ENCODE results near the gene NUMB.
A peak's percentile ranks its signal among the peaks of the same experiment; 100 is the strongest.

Gene NUMB

GRCh38 chr14:73249564-73250316 is 208.6 kb downstream of the NUMB start:
- Mint-ChIP-seq H3K4me3 (no peak overlapping the region), H3K27me3 (peaks cover 26% of the 10 kb centered on the region), H3K27ac (peak overlapping the region in 1 of 2 donors; percentile 35), H3K4me1 (peaks cover 28% of the 10 kb centered on the region), H3K9me3 (no peaks in the 10 kb centered on the region)
- ATAC-seq (no peak), DNase-seq (no peak)

GRCh38 chr14:73249108-73249507 is 209.2 kb downstream of the NUMB start:
- no peak overlapping the region for H3K4me3 Mint-ChIP-seq
- peaks cover 32% of the 10 kb centered on the region for H3K27me3 Mint-ChIP-seq
- ATAC-seq (no peak), DNase-seq (no peak)
- no peaks in the 10 kb centered on the region for H3K9me3 Mint-ChIP-seq
- H3K27ac Mint-ChIP-seq = no peak overlapping the region
- peaks cover 29% of the 10 kb centered on the region for H3K4me1 Mint-ChIP-seq

GRCh38 chr14:73248108-73248868 is 210.1 kb downstream of the NUMB start:
- no peak overlapping the region for H3K27ac Mint-ChIP-seq

GRCh38 chr14:73246387-73247150 is 211.8 kb downstream of the NUMB start:
- peak overlapping the region; percentile 87 to 90 for H3K4me3 Mint-ChIP-seq
- DNase-seq (no peak), ATAC-seq (no peak)
- H3K4me1 Mint-ChIP-seq = peaks cover 43% of the 10 kb centered on the region
- H3K9me3 Mint-ChIP-seq = no peaks in the 10 kb centered on the region
- peaks cover 58% of the 10 kb centered on the region for H3K27me3 Mint-ChIP-seq
- H3K27ac Mint-ChIP-seq = peak overlapping the region in 1 of 2 donors; percentile 63

More at GRCh38 chr14:73248108-73248868, 210.1 kb downstream of the NUMB start:
- no peak for DNase-seq
- no peak overlapping the region for H3K4me3 Mint-ChIP-seq
- no peaks in the 10 kb centered on the region for H3K9me3 Mint-ChIP-seq
- peaks cover 34% of the 10 kb centered on the region for H3K4me1 Mint-ChIP-seq
- peaks cover 41% of the 10 kb centered on the region for H3K27me3 Mint-ChIP-seq
- ATAC-seq = no peak

GRCh38 chr14:73245480-73246325 is 212.6 kb downstream of the NUMB start:
- H3K9me3 Mint-ChIP-seq = no peaks in the 10 kb centered on the region
- no peak overlapping the region for H3K27ac Mint-ChIP-seq
- peak; percentile 46 to 55 for DNase-seq
- H3K4me1 Mint-ChIP-seq = peaks cover 48% of the 10 kb centered on the region
- H3K4me3 Mint-ChIP-seq = peak overlapping the region; percentile 87 to 90
- H3K27me3 Mint-ChIP-seq = peaks cover 66% of the 10 kb centered on the region
- peak; percentile 86 for ATAC-seq

- no peak for ATAC-seq
- DNase-seq = no peak
- Mint-ChIP-seq H3K27me3 (peaks cover 76% of the 10 kb centered on the region), H3K9me3 (no peaks in the 10 kb centered on the region), H3K27ac (no peak overlapping the region), H3K4me1 (peaks cover 56% of the 10 kb centered on the region), H3K4me3 (peak overlapping the region; percentile 48 to 90)
These were observed 213.6 kb downstream of the NUMB start for GRCh38 chr14:73244541-73245290.

GRCh38 chr14:73243748-73244147 is 214.6 kb downstream of the NUMB start:
- peaks cover 62% of the 10 kb centered on the region for H3K4me1 Mint-ChIP-seq
- no peak for DNase-seq
- no peak overlapping the region for H3K4me3 Mint-ChIP-seq
- H3K9me3 Mint-ChIP-seq = no peaks in the 10 kb centered on the region
- ATAC-seq = no peak
- no peak overlapping the region for H3K27ac Mint-ChIP-seq
- H3K27me3 Mint-ChIP-seq = peaks cover 86% of the 10 kb centered on the region

GRCh38 chr14:73243341-73243740 is 215.0 kb downstream of the NUMB start:
- Mint-ChIP-seq H3K9me3 (no peaks in the 10 kb centered on the region), H3K27ac (no peak overlapping the region)
- no peak for ATAC-seq

GRCh38 chr14:73242357-73242901 is 215.9 kb downstream of the NUMB start:
- H3K4me1 Mint-ChIP-seq = peaks cover 60% of the 10 kb centered on the region
- no peak for ATAC-seq
- no peak for DNase-seq
- peaks cover 91% of the 10 kb centered on the region for H3K27me3 Mint-ChIP-seq
- no peak overlapping the region for H3K27ac Mint-ChIP-seq
- no peak overlapping the region for H3K4me3 Mint-ChIP-seq
- H3K9me3 Mint-ChIP-seq = no peaks in the 10 kb centered on the region

More at GRCh38 chr14:73243341-73243740, 215.0 kb downstream of the NUMB start:
- Mint-ChIP-seq H3K4me3 (no peak overlapping the region), H3K27me3 (peaks cover 90% of the 10 kb centered on the region), H3K4me1 (peaks cover 66% of the 10 kb centered on the region)
- no peak for DNase-seq

GRCh38 chr14:73241481-73242165 is 216.7 kb downstream of the NUMB start:
- H3K4me1 Mint-ChIP-seq = peaks cover 60% of the 10 kb centered on the region
- no peak for DNase-seq
- peaks cover 91% of the 10 kb centered on the region for H3K27me3 Mint-ChIP-seq
- H3K27ac Mint-ChIP-seq = no peak overlapping the region
- no peak overlapping the region for H3K4me3 Mint-ChIP-seq
- ATAC-seq = no peak
- no peaks in the 10 kb centered on the region for H3K9me3 Mint-ChIP-seq

GRCh38 chr14:73240816-73241480 is 217.4 kb downstream of the NUMB start:
- Mint-ChIP-seq H3K4me1 (peaks cover 62% of the 10 kb centered on the region), H3K9me3 (no peaks in the 10 kb centered on the region), H3K27ac (no peak overlapping the region), H3K27me3 (peaks cover 92% of the 10 kb centered on the region), H3K4me3 (no peak overlapping the region)
- DNase-seq (no peak), ATAC-seq (no peak)

- no peaks in the 10 kb centered on the region for H3K9me3 Mint-ChIP-seq
These were observed 218.7 kb downstream of the NUMB start for GRCh38 chr14:73239393-73240241.

More at GRCh38 chr14:73239393-73240241, 218.7 kb downstream of the NUMB start:
- DNase-seq (no peak), ATAC-seq (no peak)
- Mint-ChIP-seq H3K27ac (no peak overlapping the region), H3K4me1 (peaks cover 56% of the 10 kb centered on the region), H3K4me3 (peak overlapping the region in 1 of 2 donors; percentile 15), H3K27me3 (peaks cover 98% of the 10 kb centered on the region)

Measured in stimulated activated naive CD8-positive, alpha-beta T cell treated with anti-CD3 and anti-CD28 coated beads, Interleukin-15, amount 100 ng/mL, for 72 hours (primary cell).